H1 (cell line): ENCODE data around the gene NOXO1. TPM values are rescaled to one million over a fixed set of nuclear protein-coding genes. Genes with fewer than 3 reads are reported as not detected.

Experiments used
- CHD1 ChIP-seq: IDR thresholded peaks from 2 replicates; pipeline ENCODE4 v1.6.1; 2012; ENCODE audit warnings: low read depth, low read length, improper control_type of control experiment
- CREB1 ChIP-seq: IDR thresholded peaks from 2 replicates; pipeline ENCODE4 v1.6.1; 2012; ENCODE audit warnings: inconsistent platforms
- RAD21 ChIP-seq, 2 experiments: IDR thresholded peaks in 1 of 2; conservative IDR thresholded peaks in 1 of 2; 2 replicates each; pipeline ENCODE4 v1.6.1; 2011; ENCODE audit warnings: low read depth in 2 of 2, low read length in 2 of 2, improper control_type of control experiment in 1 of 2, inconsistent platforms in 1 of 2, mild to moderate bottlenecking in 1 of 2, moderate library complexity in 1 of 2
- SAP30 ChIP-seq: fragments of 300-600 bp; sonication (generic); IDR thresholded peaks from 2 replicates; pipeline ENCODE4 v1.7.1; 2012; ENCODE audit warnings: low read length, moderate library complexity, mild to moderate bottlenecking, inconsistent platforms; ENCODE audit not compliant: insufficient read depth, insufficient replicate concordance
- SUZ12 ChIP-seq: fragments of 200-600 bp; sonication (generic); IDR thresholded peaks from 2 replicates; pipeline ENCODE4 v1.6.1; 2012; ENCODE audit warnings: mild to moderate bottlenecking, inconsistent platforms, low read length, moderate library complexity, mixed read lengths
- ZNF274 ChIP-seq: IDR thresholded peaks from 2 replicates; pipeline ENCODE4 v1.7.0; 2012; ENCODE audit warnings: low read length, borderline replicate concordance; ENCODE audit errors: extremely low read depth
- polyA plus RNA-seq, 7 experiments: library from polyadenylated mRNA; depleted of rRNA in 3 of 7; stranded (reverse) in 5 of 7; unstranded in 2 of 7; fragments of >200 nt in 5 of 7; fragments of 200-250 nt in 2 of 7; gene quantifications; 1 replicate in 5 of 7; 2 replicates in 1 of 7; 4 replicates in 1 of 7; pipeline versions ENCODE4 v1.2.1 to v1.2.3, GENCODE V29; 2011 to 2013; ENCODE audit warnings: missing spikeins in 2 of 7, mixed read lengths in 2 of 7
- total RNA-seq: library from RNA; stranded (reverse); fragmentation: NEBNext Ultra II Directional; extraction: Animal tissue kit (Norgen Biotek cat#: 25700); gene quantifications from 2 replicates; pipeline ENCODE4 v1.2.1, GENCODE V29; 2021

The NOXO1 gene
- total and polyA plus RNA-seq, 2 of the 8 experiments (the other 6 are each of a cell fraction or from before 2014, with no cell fraction given), result 1.3 to 2.5 TPM

DNA sequence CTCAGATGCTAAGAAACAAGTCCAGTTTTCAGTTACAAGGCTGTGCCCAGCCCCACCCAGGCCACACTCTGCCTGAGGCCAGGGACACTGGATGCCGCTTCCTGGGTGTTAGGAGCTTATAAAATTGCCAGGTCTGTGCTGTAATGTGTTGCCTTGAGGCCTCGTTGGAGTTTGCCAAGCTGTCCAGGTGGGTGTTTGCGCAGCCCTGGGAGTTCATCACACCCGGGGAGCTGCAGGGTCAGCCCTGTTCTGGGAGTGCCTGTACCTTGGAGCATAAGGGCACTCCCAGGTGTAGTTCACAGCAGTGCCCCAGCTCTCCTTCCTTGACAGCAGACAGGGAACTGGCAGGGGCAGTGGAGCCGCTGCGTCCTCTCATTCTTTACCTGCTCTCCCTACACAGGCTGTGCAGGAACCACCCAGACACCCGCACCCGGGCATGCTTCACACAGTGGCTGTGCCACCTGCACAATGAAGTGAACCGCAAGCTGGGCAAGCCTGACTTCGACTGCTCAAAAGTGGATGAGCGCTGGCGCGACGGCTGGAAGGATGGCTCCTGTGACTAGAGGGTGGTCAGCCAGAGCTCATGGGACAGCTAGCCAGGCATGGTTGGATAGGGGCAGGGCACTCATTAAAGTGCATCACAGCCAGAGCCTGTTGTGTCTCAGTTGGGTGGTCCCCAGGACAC, 4.3 kb upstream of the NOXO1 start (continued):
- TF ChIP-seq RAD21 (IDR thresholded peaks at IDR 0.05 in 1 of 2, conservative IDR thresholded peaks at IDR 0.05 in 1 of 2; ENCODE audit: low read depth in 2 of 2, low read length in 2 of 2), result no peak
- TF ChIP-seq CHD1, result no peak
- no peak for TF ChIP-seq ZNF274
- TF ChIP-seq CREB1, result no peak
- TF ChIP-seq SAP30, result no peak
- no peak for TF ChIP-seq SUZ12
- TF ChIP-seq, all 59 proteins: peak for 0
